HG03558 (cell line): ENCODE data around the gene VWA3A.
"Not testable (repeated sequence)": the region's sequence is repeated elsewhere in the genome, so short reads cannot be mapped to it uniquely, and the experiment has no call there.

Experiments
- ATAC-seq: cut with Tn5 transposase; IDR thresholded peaks from one replicate; pipeline ENCODE4 v1.9.1; 2021; ENCODE audit warnings: moderate number of reproducible peaks; ENCODE audit not compliant: unreplicated experiment; ENCODE audit errors: extremely low read depth

Gene VWA3A

GRCh38 chr16:22194707-22195444 is 102.5 kb downstream of the VWA3A start:
- ATAC-seq: no peak

- no peak for ATAC-seq
These were observed 103.0 kb downstream of the VWA3A start for GRCh38 chr16:22195445-22195694.

DNA sequence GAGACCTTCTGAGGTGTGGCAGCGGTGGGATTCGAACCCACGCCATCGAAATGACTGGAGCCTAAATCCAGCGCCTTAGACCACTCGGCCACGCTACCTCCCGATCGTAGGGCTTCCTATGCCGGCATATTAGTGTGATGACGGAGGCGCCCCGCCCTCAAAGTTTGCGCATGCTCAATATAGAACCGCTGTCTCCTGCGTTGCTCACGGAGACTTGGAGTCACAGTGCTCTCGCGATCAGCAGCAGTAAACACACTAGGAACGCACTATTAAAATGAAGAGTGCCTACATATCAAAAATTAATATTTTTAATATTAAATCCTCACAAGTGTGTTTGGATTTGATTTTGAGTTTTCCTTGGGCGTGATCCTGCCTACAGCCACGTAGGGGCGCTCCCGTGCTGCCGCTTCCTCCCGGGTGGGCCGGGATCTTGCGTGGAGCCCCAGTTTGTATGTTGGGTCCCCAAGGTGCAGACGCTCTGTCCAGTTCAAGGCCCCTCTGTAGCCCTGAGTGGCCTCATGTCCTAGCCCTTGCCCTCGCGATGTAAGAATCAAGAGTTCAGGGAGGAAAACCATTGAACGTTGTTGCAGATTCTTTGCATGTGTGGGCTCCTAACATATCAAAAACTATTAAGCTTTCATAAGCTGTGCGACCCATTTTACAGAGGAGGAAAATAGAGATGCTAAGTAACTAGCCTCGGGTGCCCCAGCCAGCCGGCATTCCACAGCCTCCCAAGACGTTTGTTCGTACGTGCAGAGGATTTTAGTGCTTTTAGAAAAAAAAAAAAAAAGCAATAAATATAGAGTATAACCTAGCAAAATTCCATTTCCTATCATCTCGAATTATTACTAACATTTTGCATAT is 103.6 kb downstream of the VWA3A start:
- ATAC-seq: no peak

GRCh38 chr16:22196559-22197168 is 104.3 kb downstream of the VWA3A start:
- ATAC-seq: not testable (repeated sequence)

- no peak for ATAC-seq
These were observed 106.4 kb downstream of the VWA3A start for GRCh38 chr16:22198547-22199293.

DNA sequence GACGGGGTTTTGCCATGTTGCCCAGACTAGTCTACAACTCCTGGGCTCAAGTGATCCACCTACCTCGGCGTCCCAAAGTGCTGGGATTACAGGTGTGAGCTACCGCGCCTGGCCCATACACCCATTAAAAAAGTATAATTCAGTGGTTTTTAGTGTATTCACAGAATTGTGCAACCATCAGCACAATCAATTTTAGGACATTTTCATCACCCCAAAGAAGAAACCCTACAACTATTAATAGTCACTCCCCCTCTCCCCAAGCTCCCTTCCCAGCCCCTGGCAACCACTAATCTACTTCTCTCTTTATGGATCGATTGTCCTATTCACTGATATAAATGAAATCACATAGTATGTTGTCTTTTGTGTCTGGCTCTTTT is 109.9 kb downstream of the VWA3A start:
- no peak for ATAC-seq

DNA sequence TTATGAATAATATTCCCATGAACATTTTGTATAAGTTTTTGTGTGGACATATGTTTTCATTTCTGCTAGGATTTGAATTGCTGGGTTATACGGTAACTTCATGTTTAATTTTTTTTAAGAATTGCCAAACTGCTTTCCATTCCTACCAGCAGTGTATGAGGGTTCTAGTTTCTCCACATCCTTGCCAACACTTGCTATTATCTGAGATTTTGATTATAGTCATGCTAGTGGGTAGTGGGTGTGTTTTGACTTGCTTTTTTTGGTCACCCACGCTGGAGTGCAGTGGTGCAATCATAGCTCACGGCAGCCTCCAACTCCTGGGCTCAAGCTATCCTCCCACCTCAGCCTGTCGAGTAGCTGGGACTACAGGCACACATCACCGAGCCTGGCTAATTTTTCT is 110.8 kb downstream of the VWA3A start:
- ATAC-seq: no peak

DNA sequence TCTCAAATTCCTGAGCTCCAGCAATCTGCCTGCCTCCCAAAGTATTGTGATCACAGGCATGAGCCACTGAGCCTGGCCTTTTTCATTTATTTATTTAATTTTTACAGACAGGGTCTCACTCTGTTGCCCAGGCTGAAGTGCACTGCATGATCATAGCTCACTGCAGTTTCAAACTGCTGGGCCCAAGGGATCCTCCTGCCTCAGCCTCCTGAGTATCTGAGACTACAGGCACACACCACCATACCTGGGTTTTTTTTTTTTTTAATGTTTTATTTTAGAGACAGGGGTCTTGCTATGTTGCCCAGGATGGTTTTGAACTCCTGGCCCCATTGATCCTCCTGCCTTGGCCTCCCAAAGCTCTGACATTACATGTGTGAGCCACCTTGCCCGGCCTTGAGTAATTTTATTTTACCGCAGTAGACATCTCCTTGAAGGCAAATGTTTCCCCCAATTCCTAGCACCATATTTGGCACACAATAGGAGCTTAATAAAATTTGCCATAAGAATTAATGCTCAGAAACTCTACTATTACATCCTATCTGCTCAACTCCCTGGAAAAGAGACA is 111.8 kb downstream of the VWA3A start:
- ATAC-seq: no peak

GRCh38 chr16:22205577-22206012 is 113.3 kb downstream of the VWA3A start:
- no peak for ATAC-seq

- ATAC-seq: peak; percentile 71
These were observed 113.9 kb downstream of the VWA3A start, which contains the start of gene EEF2K for GRCh38 chr16:22206013-22206841. EEF2K (plus strand) TSS chr16:22206278; CDS start chr16:22225730, 19,452 bp downstream.
